AG09309 (cell line): ENCODE data around the gene CDK6.

Source experiments
- DNase-seq: peaks from one replicate; pipeline ENCODE4 v3.0.0-alpha.2; 2010; ENCODE audit warnings: low read depth
- H3K4me3 ChIP-seq: 2 replicates; pipeline ENCODE4 v1.5.1; 2011; ENCODE audit warnings: mild to moderate bottlenecking, low read depth, low read length, moderate library complexity; ENCODE audit not compliant: control insufficient read depth
- CTCF ChIP-seq: IDR thresholded peaks from 2 replicates; pipeline ENCODE4 v1.5.1; 2011; ENCODE audit warnings: mild to moderate bottlenecking, low read depth, low read length, inconsistent platforms; ENCODE audit not compliant: insufficient read depth, control insufficient read depth; ENCODE audit errors: missing control alignments

CDK6 gene

GRCh38 chr7:92682903-92683539 is 153.4 kb downstream of the CDK6 start:
- TF ChIP-seq CTCF, result no peak
- no peak for DNase-seq
- no peak overlapping the region for H3K4me3 ChIP-seq

- DNase-seq, result no peak
- no peak for TF ChIP-seq CTCF
These were observed 154.0 kb downstream of the CDK6 start for GRCh38 chr7:92682330-92682729.

GRCh38 chr7:92681633-92682032 is 154.7 kb downstream of the CDK6 start:
- no peak overlapping the region for H3K4me3 ChIP-seq
- no peak for TF ChIP-seq CTCF
- DNase-seq, result no peak

More at GRCh38 chr7:92682330-92682729, 154.0 kb downstream of the CDK6 start:
- no peak overlapping the region for H3K4me3 ChIP-seq

GRCh38 chr7:92680442-92680841 is 155.9 kb downstream of the CDK6 start:
- DNase-seq, result no peak
- no peak overlapping the region for H3K4me3 ChIP-seq
- no peak for TF ChIP-seq CTCF

GRCh38 chr7:92678291-92678920 is 158.0 kb downstream of the CDK6 start:
- no peak for TF ChIP-seq CTCF
- H3K4me3 ChIP-seq, result no peak overlapping the region
- DNase-seq, result no peak

GRCh38 chr7:92674379-92674778 is 162.0 kb downstream of the CDK6 start:
- DNase-seq, result no peak
- no peak overlapping the region for H3K4me3 ChIP-seq
- TF ChIP-seq CTCF, result no peak
